ENCODE data around the gene NDC1.
"Not testable (repeated sequence)": the region's sequence is repeated elsewhere in the genome, so short reads cannot be mapped to it uniquely, and the experiment has no call there.

The NDC1 gene

GRCh38 chr1:53763461-53763860 is 74.6 kb downstream of the NDC1 start:
- no peak for DNase-seq

- not testable (repeated sequence) for DNase-seq
Measured at GRCh38 chr1:53760497-53760896, 77.6 kb downstream of the NDC1 start.

GRCh38 chr1:53755874-53756273 is 82.2 kb downstream of the NDC1 start:
- DNase-seq = no peak

GRCh38 chr1:53754484-53755312 is 83.4 kb downstream of the NDC1 start:
- peak; percentile 45 for DNase-seq

GRCh38 chr1:53752281-53752680 is 85.8 kb downstream of the NDC1 start:
- DNase-seq = no peak

- DNase-seq = no peak
Measured at GRCh38 chr1:53747841-53748240, 90.3 kb downstream of the NDC1 start.

GRCh38 chr1:53740621-53741105 is 97.4 kb downstream of the NDC1 start:
- no peak for DNase-seq

DNA sequence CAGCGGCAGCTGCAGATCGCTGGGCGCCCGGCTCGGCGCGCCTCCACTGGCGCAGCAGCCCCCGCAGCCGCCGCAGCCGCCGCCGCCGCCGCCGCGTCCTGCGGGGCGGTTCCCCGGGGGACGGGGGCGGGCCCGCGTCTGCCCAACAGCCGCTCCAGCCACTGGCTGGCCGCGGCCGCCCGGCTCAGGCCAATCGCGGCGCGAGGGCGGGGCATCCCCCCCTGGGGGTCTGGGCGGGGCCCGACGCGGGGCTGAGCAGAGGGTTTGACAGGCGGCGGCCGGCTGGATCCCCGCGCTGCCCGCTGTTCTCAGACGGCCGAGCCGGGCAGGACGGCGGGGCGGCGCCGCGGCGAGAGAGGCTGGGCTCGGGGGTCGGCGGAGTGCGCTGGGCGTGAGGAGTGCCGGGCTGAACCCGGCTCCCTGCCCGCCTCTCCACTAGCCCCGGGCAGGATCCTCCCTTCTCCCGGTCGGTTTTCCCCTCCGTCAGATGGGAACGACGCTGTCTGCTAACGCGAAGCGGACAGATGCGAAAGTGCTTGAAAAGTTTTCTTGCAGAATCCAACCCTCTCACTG is 98.9 kb downstream of the NDC1 start, which contains the start of gene GLIS1:
TSS of gene GLIS1 (minus strand) at position 56 of the 573 bp plus-strand sequence. CDS start 1,100 bp downstream, outside the sequence.
- DNase-seq = peak; percentile 80

DNA sequence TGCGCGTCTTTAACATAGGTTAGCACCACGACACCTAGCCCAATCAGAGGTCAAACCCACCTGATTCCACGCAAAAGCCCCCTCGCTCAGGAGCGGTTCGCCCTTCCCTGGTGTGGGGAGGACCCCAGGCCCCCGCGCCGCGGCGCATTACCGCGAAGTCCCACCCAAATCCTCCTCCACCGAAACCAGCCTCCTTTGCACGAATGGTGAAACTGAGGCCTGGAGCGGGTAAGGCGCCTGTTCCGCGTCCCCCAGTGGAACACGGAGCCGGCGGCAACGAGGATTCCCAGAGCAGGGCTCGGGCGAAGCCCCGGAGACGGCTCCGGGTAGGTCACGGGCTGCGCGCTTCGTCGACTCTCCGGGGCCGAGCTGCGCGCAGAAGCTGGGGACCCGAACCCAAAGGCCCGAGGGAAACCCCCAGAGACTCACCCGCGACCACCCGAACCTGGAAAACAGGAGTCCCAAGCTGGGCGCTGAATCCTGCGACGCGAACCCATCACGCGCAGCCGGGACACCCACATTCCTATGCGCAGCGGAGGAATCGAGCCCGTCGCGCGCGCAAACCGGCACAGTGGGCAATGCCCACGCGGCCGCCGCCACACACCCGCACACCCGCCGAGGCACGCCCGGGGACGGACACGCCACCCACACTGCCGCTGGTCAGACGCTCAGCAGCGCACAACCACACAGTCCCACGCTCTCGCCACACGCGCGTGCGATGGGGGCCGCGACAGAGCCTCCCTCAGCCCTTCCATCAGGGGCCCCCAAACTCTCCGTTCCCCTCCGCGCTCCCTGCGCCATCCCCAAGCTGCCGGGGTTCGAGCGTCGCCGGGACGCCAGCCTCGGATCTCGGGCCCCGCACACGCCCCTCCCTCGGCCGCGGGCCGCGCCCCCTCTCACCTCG is 99.6 kb downstream of the NDC1 start:
- no peak for DNase-seq

DNA sequence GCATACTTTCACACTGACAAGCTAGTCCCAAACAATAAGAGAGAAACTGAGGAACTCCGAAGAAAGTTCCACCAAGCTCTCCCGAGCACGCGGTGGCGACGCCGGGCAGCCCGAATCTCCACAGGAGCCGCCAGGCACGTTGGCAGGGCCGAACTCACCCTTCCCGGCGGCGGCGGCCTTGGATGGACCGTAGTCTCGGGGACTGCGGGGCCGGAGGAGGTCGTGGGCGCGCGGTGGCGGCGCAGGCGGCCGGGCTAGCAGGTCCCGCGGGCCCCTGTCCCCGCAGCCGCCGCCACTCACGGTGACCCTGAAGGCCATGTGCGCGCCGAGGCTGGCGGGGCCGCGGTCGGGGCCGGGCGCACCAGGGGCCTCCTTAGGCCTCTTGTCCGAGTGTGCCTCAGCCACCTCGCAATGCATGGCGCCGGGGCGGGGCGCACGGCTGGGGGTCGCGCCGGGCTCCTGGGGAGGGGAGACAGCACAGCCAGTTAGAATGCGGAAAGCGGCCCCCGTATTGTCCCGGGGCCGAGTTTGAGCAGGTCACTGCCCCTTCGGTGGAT is 100.4 kb downstream of the NDC1 start:
- no peak for DNase-seq

- DNase-seq = no peak
Measured at GRCh38 chr1:53736290-53736689, 101.8 kb downstream of the NDC1 start.

GRCh38 chr1:53735681-53736080 is 102.4 kb downstream of the NDC1 start:
- no peak for DNase-seq

- DNase-seq = no peak
Measured at GRCh38 chr1:53735261-53735660, 102.8 kb downstream of the NDC1 start.

GRCh38 chr1:53734650-53735211 is 103.4 kb downstream of the NDC1 start:
- DNase-seq = no peak

DNA sequence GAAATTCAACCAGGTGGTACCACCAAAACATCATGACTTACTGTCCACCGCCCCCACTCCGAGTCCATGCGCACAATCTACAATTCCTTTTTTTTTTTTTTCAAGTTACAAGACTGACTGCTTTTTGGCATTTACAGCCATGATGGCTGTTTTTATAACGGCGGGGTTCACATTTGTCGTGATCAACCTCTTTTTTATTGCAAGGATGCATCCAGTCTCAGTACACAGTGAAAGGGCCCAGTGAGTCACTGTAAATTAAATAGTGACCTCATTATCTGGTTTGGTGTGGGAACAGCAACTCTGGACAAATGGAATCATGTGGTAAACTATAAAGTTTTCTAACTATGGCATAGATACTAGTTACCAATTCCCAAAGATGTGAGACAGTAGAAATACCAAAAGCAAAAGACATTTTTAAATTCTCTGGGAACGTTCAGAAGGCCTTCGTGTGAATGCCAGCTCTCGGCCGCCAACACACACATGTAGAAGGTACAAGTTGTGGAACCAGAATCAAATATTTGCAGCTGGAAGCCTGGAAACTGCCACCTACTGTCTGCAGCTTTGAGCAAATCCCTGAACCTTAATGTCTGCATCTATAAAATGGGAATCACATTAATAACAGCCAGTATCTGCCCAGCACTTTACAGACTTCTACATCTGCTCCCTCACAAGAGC is 104.0 kb downstream of the NDC1 start:
- no peak for DNase-seq

DNA sequence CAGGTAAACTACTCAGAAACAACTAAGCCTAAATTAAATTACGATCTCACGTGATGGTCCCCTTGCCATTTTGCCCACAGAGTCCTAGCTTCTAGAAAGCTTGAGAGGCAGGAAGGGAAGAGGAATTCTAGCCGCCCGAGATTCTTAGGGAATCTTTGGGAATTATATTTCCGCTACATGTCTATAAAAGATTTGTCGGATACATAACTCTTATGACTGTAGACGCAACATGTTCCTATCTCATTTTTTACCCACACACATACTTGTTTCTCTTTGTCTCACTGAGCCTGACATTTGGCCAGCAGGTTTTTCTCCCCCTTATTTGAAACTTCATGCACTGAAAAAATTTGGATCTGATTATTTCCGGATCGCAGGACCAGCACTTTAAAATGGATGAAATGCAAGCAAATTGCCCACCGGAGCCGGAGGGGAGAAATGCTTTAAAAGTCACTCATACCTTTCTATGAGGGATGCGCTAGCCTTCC is 104.6 kb downstream of the NDC1 start:
- DNase-seq = no peak

- no peak for DNase-seq
Measured at GRCh38 chr1:53732912-53733317, 105.2 kb downstream of the NDC1 start.

- DNase-seq = no peak
Measured at GRCh38 chr1:53732409-53732808, 105.7 kb downstream of the NDC1 start.

- DNase-seq = no peak
Measured at GRCh38 chr1:53731779-53732305, 106.3 kb downstream of the NDC1 start.

GRCh38 chr1:53731043-53731600 is 107.0 kb downstream of the NDC1 start:
- DNase-seq = no peak

DNA sequence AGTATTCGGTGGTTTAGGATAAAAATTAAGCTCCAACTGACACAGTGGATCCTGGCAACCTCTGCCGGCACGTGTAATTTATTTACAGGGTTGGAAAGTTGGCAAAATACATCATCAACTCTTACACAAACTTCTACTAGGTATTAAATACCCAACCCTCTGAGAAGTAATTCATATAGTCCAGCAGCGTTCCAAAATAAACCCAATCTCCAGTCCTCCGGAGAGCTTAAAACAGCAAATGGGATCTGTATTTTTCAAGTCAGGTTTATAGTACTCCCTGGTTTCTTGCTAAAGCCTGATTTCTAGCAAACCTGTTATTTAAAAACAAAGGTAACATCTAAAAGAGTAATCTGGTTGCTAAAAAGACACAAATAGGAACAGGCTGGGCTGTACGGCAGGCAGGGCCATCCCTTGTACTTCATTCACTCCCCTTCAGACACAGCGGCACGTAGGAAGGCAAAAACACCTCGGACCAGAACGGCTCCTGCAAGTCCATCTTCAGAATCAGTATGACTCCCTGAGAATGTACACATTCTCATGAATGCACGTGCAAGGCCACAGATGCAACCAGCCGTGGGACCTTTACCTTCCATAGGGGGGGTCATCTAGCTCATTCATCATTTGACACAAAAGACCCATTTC is 107.8 kb downstream of the NDC1 start:
- DNase-seq = no peak

Measured in stimulated activated CD8-positive, alpha-beta memory T cell treated with anti-CD3 and anti-CD28 coated beads, Interleukin-4, amount 100 ng/mL, for 48 hours (primary cell).